BLaER1 treated with 17β-estradiol and CSF1 and Interleukin-3, amounts not matched to agents 10 nM and 100 nM (cell line): ENCODE measurements around the gene GFPT2.

ENCODE experiments used
- H3K27ac ChIP-seq, 11 experiments: shearing (Covaris generic); formaldehyde crosslinking; 2 replicates each; pipeline ENCODE4 v1.8.1; 2022
- H3K27me3 ChIP-seq, 11 experiments: shearing (Covaris generic); formaldehyde crosslinking; 2 replicates each; pipeline ENCODE4 v1.8.1; 2022
- H3K36me3 ChIP-seq, 11 experiments: shearing (Covaris generic); formaldehyde crosslinking; 2 replicates each; pipeline ENCODE4 v1.8.1; 2022
- H3K4me1 ChIP-seq, 10 experiments: shearing (Covaris generic); formaldehyde crosslinking; 2 replicates each; pipeline ENCODE4 v1.8.1; 2022
- H3K4me2 ChIP-seq, 11 experiments: shearing (Covaris generic); formaldehyde crosslinking; 2 replicates each; pipeline ENCODE4 v1.8.1; 2022
- H3K4me3 ChIP-seq, 10 experiments: shearing (Covaris generic); formaldehyde crosslinking; 2 replicates each; pipeline ENCODE4 v1.8.1; 2022
- H3K9ac ChIP-seq, 11 experiments: shearing (Covaris generic); formaldehyde crosslinking; 2 replicates each; pipeline ENCODE4 v1.8.1; 2022
- H3K9me3 ChIP-seq, 11 experiments: shearing (Covaris generic); formaldehyde crosslinking; replicated peaks in 1 of 11; 2 replicates each; pipeline ENCODE4 v1.8.1; 2022
- H4K20me1 ChIP-seq, 11 experiments: shearing (Covaris generic); formaldehyde crosslinking; 2 replicates each; pipeline ENCODE4 v1.8.1; 2022
- Cebpa-rat ChIP-seq, 11 experiments: shearing (Covaris generic); IDR thresholded peaks; 2 replicates each; pipeline ENCODE4 v1.8.1; 2022

The GFPT2 gene

DNA sequence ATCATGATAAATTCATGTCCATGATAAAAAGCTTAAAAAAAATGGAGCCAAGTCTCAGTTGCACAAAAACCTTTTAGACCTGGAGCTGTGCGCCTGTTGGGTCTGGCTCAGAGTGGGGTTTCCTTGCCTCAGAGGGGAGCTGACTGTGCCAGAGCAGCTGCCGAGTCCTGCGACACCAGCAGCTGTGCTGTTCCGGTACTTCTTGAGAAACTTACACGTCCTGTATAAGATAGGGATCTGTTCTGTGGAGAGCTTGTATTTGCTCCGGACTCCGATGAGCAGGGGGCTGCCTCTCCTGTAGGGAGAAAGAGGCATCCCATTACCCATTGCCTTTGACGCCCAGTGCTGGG lies 28.6 kb downstream of the GFPT2 start:
- Histone ChIP-seq H3K4me2 (no peak overlapping the region), H3K4me1 (peaks cover 0 to 11% (median 5%) of the 10 kb centered on the region in 10 experiments; a peak in 10 of 20 replicates), H4K20me1 (no peaks in the 10 kb centered on the region), H3K4me3 (no peak overlapping the region), H3K9me3 (no peaks in the 10 kb centered on the region), H3K27me3 (no peaks in the 10 kb centered on the region), H3K27ac (no peak overlapping the region), H3K36me3 (no peaks in the 10 kb centered on the region), H3K9ac (no peak overlapping the region)
- TF ChIP-seq Cebpa-rat (IDR thresholded peaks at IDR 0.05): no peak

DNA sequence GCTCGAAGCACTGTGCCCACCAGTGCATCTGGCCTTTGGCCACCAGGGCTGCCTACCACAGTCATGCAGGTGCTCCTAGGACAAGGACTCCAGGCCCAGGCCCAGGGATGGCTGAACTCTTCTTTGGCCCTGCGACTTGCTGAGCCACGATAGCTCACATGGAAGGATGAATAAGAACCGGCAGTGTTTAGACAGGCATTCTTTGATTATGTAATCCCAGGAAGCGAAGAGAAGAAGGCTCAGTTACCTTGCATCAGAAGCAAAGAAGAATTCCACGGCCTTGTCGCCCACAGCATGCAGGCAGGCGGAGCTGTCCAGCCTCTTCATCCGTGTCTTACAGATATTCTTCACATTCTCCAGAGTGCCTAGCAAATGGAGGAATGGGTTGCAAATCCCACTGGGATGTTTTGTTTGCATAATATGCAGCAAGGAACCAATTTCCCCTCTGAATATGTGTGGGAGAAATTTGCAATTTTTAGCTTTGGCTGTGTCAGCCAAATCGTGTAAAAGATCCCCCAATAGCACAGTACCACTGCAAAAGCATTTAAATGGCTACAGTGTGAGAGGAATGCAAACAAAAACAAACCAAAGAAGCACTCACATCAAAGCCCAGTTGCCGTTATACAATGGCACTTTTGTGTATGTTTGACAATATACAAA lies 29.1 kb downstream of the GFPT2 start:
- TF ChIP-seq Cebpa-rat (IDR thresholded peaks at IDR 0.05): no peak
- no peaks in the 10 kb centered on the region for H3K9me3 ChIP-seq
- H3K36me3 ChIP-seq: no peaks in the 10 kb centered on the region
- peaks cover 0 to 10% (median 5%) of the 10 kb centered on the region in 10 experiments; a peak in 10 of 20 replicates for H3K4me1 ChIP-seq
- H3K4me3 ChIP-seq: no peak overlapping the region
- H3K9ac ChIP-seq: no peak overlapping the region
- H3K27me3 ChIP-seq: no peaks in the 10 kb centered on the region
- no peaks in the 10 kb centered on the region for H4K20me1 ChIP-seq
- no peak overlapping the region for H3K4me2 ChIP-seq
- no peak overlapping the region for H3K27ac ChIP-seq

DNA sequence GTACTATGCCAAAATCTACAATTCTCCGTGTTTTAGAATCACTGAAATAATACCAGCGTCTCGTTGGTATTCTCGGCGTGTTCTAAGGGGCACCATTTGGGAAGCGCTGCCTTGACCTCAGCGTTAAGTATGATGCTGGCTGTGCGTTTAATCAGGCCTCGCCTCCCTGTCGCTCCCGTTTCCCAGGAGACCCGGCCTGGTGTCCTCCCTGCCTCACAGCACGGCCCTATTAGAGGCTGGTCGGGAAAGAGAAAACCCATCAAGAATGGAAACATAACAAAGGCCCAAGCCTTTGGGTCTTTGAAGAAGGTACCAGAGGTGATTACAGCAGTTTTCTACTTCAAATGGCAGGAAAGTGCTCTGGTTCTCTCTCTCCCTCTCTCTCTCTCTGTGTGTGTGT lies 30.0 kb downstream of the GFPT2 start:
- no peaks in the 10 kb centered on the region for H3K27me3 ChIP-seq
- H3K4me3 ChIP-seq: no peak overlapping the region
- no peak overlapping the region for H3K9ac ChIP-seq
- peaks cover 0 to 1% (median under 1%) of the 10 kb centered on the region in 10 experiments; a peak in 8 of 20 replicates for H3K4me1 ChIP-seq
- H3K36me3 ChIP-seq: no peaks in the 10 kb centered on the region
- no peak overlapping the region for H3K4me2 ChIP-seq
- no peak overlapping the region for H3K27ac ChIP-seq
- no peaks in the 10 kb centered on the region for H3K9me3 ChIP-seq
- no peak for TF ChIP-seq Cebpa-rat (IDR thresholded peaks at IDR 0.05)
- no peaks in the 10 kb centered on the region for H4K20me1 ChIP-seq

DNA sequence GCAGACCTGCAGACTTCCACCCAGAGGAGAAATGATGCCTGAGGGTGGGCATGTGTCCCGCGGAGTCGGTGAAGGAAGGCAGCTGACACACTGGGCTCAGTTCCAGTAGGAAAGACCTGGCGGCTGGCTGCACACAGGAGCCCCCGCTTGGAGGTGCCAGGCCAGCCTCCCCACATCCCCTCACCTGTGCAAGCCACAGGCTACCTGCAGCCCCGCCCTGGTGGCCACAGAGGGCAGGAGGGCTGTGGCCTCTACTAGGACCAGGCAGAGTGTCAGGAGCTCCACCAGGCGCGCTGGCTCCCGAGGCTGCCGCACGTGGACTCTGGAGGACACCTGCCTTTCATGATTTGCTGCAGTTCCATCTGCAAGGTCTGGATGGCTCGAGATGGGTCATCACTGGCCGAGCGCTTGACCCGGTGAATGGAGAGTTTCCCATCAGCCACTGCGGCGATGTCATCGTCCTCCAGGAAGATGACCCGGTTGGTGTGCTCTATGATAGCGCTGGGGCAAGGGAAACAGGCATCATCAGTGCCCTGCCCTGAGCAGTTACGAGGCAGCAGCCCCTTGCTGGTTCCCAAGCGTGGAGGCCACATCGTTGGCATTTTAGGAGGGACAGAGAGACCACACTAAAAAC lies 34.6 kb downstream of the GFPT2 start:
- Histone ChIP-seq H3K36me3 (no peaks in the 10 kb centered on the region), H3K4me1 (no peaks in the 10 kb centered on the region), H3K27me3 (no peaks in the 10 kb centered on the region), H3K4me3 (no peak overlapping the region), H3K9ac (no peak overlapping the region), H3K9me3 (peaks cover 0 to 6% (median 4%) of the 10 kb centered on the region in 11 experiments; a peak in 12 of 22 replicates), H4K20me1 (no peaks in the 10 kb centered on the region), H3K27ac (no peak overlapping the region), H3K4me2 (no peak overlapping the region)
- TF ChIP-seq Cebpa-rat (IDR thresholded peaks at IDR 0.05): no peak

DNA sequence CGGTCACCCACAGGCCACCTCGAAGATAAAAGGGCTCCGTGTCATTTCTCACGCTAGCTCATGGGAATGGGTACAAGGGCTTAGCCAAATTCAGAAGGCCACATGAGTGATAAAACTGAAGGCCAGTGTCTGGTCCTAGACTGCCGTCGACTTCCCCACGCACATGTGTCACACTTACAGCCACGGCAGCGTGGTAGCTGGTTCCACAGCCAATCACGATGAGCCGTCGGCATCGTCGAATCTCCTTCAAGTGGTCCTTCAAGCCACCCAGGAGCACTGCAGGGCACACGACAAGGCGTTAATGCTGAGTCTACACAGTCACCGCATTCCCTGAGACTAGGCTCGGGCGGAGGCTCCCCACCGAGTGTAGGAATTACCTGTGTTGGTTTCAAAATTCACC lies 36.5 kb downstream of the GFPT2 start:
- no peaks in the 10 kb centered on the region for H3K27me3 ChIP-seq
- H3K36me3 ChIP-seq: no peaks in the 10 kb centered on the region
- TF ChIP-seq Cebpa-rat (IDR thresholded peaks at IDR 0.05): no peak
- peaks cover 0 to 8% (median 5%) of the 10 kb centered on the region in 11 experiments; a peak in 12 of 22 replicates for H3K9me3 ChIP-seq
- no peaks in the 10 kb centered on the region for H4K20me1 ChIP-seq
- no peaks in the 10 kb centered on the region for H3K4me1 ChIP-seq
- H3K27ac ChIP-seq: no peak overlapping the region
- no peak overlapping the region for H3K4me3 ChIP-seq
- no peak overlapping the region for H3K9ac ChIP-seq
- no peak overlapping the region for H3K4me2 ChIP-seq

DNA sequence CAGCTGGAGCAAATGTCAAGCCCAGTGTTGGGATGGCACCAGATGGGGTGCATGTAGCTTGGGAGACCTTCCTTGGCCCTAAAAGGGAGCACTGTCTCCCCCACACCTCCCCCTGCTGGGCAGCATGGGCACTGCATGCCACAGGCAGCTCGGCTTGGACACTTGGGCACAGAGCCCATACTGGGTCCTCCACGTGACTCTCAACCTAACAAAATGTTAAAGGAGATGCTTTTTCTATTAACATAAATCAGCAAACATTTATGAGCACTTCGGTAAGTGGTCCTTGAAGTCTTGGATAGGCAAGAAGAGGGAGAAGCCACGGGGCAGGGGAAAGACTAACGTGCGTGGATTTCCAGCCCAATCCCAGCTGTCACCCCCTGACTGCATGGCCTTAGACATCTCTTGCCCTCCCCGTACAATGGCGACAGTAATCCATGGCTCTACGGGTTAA lies 37.3 kb downstream of the GFPT2 start:
- peaks cover 0 to 8% (median 5%) of the 10 kb centered on the region in 11 experiments; a peak in 12 of 22 replicates for H3K9me3 ChIP-seq
- H3K27me3 ChIP-seq: no peaks in the 10 kb centered on the region
- no peaks in the 10 kb centered on the region for H3K36me3 ChIP-seq
- no peak overlapping the region for H3K9ac ChIP-seq
- H3K4me3 ChIP-seq: no peak overlapping the region
- no peak for TF ChIP-seq Cebpa-rat (IDR thresholded peaks at IDR 0.05)
- no peak overlapping the region for H3K27ac ChIP-seq
- no peak overlapping the region for H3K4me2 ChIP-seq
- H3K4me1 ChIP-seq: no peaks in the 10 kb centered on the region
- H4K20me1 ChIP-seq: no peaks in the 10 kb centered on the region

DNA sequence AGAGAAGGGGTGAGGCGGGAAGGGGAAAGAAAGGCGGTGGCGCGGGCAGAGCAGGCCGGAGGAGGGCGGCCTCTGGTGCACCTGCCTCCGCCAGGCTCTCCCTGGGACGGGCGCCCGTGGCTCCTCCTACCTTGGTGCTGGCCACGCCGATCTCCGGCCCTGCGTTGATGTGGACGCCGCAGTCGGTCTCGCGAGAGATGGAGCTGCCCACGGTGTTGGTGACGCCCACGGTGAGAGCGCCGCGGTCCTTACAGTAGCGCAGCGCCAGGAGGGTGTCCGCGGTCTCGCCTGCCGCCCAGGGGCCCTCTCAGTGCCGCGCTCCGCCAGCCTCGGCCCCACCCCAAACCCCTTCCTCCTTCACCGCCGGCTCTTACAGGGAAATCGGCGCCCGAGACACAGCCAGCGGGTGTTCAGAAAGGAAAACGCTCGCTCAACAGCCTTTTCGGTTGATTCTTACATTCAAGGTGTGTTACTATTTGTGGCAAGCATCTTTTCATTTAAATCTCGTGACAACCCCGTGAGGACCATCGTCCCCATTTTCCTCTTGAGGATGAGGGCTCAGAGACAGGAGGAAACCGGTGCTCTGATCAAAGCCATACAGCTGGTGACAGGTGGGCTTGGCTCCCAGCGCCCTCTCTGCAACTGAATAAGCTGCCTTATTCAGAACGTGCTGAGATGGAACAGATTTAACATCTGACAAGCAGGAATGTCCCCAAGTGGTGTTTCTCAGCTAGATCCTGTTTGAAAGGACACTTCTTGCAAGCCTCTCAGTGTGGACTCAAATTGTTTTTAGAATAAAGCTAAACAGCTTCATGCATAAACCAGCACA lies 39.2 kb downstream of the GFPT2 start:
- no peaks in the 10 kb centered on the region for H3K27me3 ChIP-seq
- no peak overlapping the region for H3K27ac ChIP-seq
- no peak overlapping the region for H3K4me2 ChIP-seq
- peaks cover 0 to 8% (median 5%) of the 10 kb centered on the region in 11 experiments; a peak in 12 of 22 replicates for H3K9me3 ChIP-seq
- H3K9ac ChIP-seq: no peak overlapping the region
- no peaks in the 10 kb centered on the region for H3K4me1 ChIP-seq
- no peak overlapping the region for H3K4me3 ChIP-seq
- no peaks in the 10 kb centered on the region for H3K36me3 ChIP-seq
- no peak for TF ChIP-seq Cebpa-rat (IDR thresholded peaks at IDR 0.05)
- no peaks in the 10 kb centered on the region for H4K20me1 ChIP-seq

DNA sequence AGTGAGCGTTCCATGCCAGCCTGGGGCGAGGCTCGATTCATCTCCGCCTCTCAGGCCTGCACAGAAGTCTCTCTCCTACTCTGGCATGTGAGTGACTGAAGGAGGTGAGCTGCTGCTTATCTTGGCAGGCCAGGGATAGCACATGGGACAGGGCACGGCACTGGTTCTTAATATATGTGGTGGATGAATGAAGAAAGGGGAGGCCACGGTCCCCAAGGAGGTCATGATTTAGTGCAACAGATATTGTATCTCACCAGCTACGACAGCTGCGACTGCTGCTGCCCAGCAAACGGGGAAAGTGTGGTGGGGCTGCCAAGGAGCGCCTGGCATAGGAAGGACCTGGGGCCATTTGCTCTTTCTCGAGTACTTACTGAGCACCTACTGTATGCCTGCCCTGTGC lies 41.9 kb downstream of the GFPT2 start:
- Histone ChIP-seq H3K9me3 (peaks cover 0 to 8% (median 5%) of the 10 kb centered on the region in 11 experiments; a peak in 12 of 22 replicates), H4K20me1 (no peaks in the 10 kb centered on the region), H3K4me2 (no peak overlapping the region), H3K4me3 (no peak overlapping the region), H3K9ac (no peak overlapping the region), H3K27me3 (no peaks in the 10 kb centered on the region), H3K27ac (no peak overlapping the region), H3K36me3 (no peaks in the 10 kb centered on the region), H3K4me1 (no peaks in the 10 kb centered on the region)
- TF ChIP-seq Cebpa-rat (IDR thresholded peaks at IDR 0.05): no peak

DNA sequence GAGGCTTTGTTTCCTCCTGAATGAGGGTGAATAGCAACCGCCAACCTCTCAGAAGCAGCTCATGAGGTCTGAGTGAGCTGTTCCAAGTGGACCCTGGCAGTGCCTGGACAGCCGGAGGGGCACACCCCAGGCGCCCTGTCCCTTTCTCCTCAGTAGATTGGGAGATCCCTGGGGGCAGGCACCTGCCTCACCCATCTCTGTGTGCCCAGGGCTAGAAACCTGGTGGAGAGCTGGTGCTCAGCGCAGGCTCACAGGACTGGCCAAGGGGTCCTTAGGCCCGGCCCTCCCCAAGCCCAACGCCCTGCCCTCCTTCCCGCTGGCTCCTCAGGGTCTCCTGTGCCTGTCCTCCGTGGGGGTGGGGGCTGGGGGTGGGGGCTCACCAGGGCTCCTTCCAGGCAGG lies 46.3 kb downstream of the GFPT2 start:
- H3K4me3 ChIP-seq: no peak overlapping the region
- H3K27ac ChIP-seq: no peak overlapping the region
- no peaks in the 10 kb centered on the region for H3K9me3 ChIP-seq
- H3K4me2 ChIP-seq: no peak overlapping the region
- TF ChIP-seq Cebpa-rat (IDR thresholded peaks at IDR 0.05): no peak
- H3K4me1 ChIP-seq: no peaks in the 10 kb centered on the region
- H3K9ac ChIP-seq: no peak overlapping the region
- H3K36me3 ChIP-seq: no peaks in the 10 kb centered on the region
- H4K20me1 ChIP-seq: no peaks in the 10 kb centered on the region
- no peaks in the 10 kb centered on the region for H3K27me3 ChIP-seq
